CD4-positive, CD25-positive, alpha-beta regulatory T cell (primary cell): ENCODE measurements around the gene ZNF500. TPM values are rescaled to one million over a fixed set of nuclear protein-coding genes. Genes with fewer than 3 reads are reported as not detected.
A peak's percentile ranks its signal among the peaks of the same experiment; 100 is the strongest.

Source experiments
- ATAC-seq, 2 donors: fragments of 150-1000 bp; cut with Tn5 transposase; one replicate each; pipeline ENCODE4 v1.10.0; 2021; ENCODE audit warnings: low read depth in 2 of 2, moderate number of reproducible peaks in 2 of 2, moderate library complexity in 1 of 2
- DNase-seq, 3 donors: peaks; one replicate each; pipeline versions ENCODE4 v3.0.0 to v3.0.0-alpha.2; 2012 to 2022; ENCODE audit warnings: mixed read lengths in 1 of 3
- H3K27ac ChIP-seq: one replicate; pipeline ENCODE4 v1.7.0; 2013; ENCODE audit warnings: mild to moderate bottlenecking, low read length; ENCODE audit not compliant: insufficient read depth, poor library complexity, severe bottlenecking
- H3K27me3 ChIP-seq: one replicate; pipeline ENCODE4 v1.7.0; 2013; ENCODE audit warnings: low read length; ENCODE audit not compliant: control insufficient read depth, insufficient read depth
- H3K36me3 ChIP-seq: one replicate; pipeline ENCODE4 v1.7.0; 2013; ENCODE audit warnings: mild to moderate bottlenecking, low read length, moderate library complexity; ENCODE audit not compliant: control insufficient read depth, insufficient read depth
- H3K4me1 ChIP-seq: 2 replicates; pipeline ENCODE4 v1.7.0; 2013; ENCODE audit warnings: mild to moderate bottlenecking, low read length; ENCODE audit not compliant: insufficient read depth, control insufficient read depth, poor library complexity, severe bottlenecking
- H3K4me3 ChIP-seq: one replicate; pipeline ENCODE4 v1.7.0; 2013; ENCODE audit warnings: low read depth, mild to moderate bottlenecking, low read length, moderate library complexity
- H3K9me3 ChIP-seq, 2 experiments: 1 replicate in 1 of 2; 2 replicates in 1 of 2; pipeline ENCODE4 v1.7.0; 2013; ENCODE audit warnings: low read length in 2 of 2, mild to moderate bottlenecking in 1 of 2, moderate library complexity in 1 of 2; ENCODE audit not compliant: control insufficient read depth in 2 of 2
- H3K27ac Mint-ChIP-seq, 3 donors: one replicate each; pipeline ENCODE4 v1.8.0; 2020 to 2022; ENCODE audit warnings: mild to moderate bottlenecking in 3 of 3, mixed read lengths in 3 of 3, moderate library complexity in 2 of 3
- H3K27me3 Mint-ChIP-seq: one replicate; pipeline ENCODE4 v1.8.0; 2022; ENCODE audit warnings: mild to moderate bottlenecking, mixed read lengths
- H3K36me3 Mint-ChIP-seq: one replicate; pipeline ENCODE4 v1.8.0; 2020; ENCODE audit warnings: mixed read lengths
- H3K4me1 Mint-ChIP-seq, 4 donors: one replicate each; pipeline ENCODE4 v1.8.0; 2020 to 2022; ENCODE audit warnings: mixed read lengths in 4 of 4, mild to moderate bottlenecking in 1 of 4
- H3K4me3 Mint-ChIP-seq, 4 donors: one replicate each; pipeline ENCODE4 v1.8.0; 2020 to 2022; ENCODE audit warnings: mild to moderate bottlenecking in 4 of 4, mixed read lengths in 4 of 4, moderate library complexity in 3 of 4
- H3K9me3 Mint-ChIP-seq, 7 donors: one replicate each; pipeline ENCODE4 v1.8.0; 2020 to 2022; ENCODE audit warnings: mixed read lengths in 7 of 7, mild to moderate bottlenecking in 3 of 7, moderate library complexity in 2 of 7
- polyA plus RNA-seq, 4 donors: library from polyadenylated mRNA; unstranded; fragments of 300-500 nt; fragmentation: Illumina TruSeq; gene quantifications; one replicate each; pipeline ENCODE4 v1.2.3, GENCODE V29; 2021
- total RNA-seq: library from RNA; stranded (reverse); gene quantifications from one replicate; pipeline ENCODE4 v1.2.3, GENCODE V29; 2022

ZNF500 gene
- total and polyA plus RNA-seq, 5 donors from 2014 or later: 4.5 to 16.9 (median 12.3) TPM

DNA sequence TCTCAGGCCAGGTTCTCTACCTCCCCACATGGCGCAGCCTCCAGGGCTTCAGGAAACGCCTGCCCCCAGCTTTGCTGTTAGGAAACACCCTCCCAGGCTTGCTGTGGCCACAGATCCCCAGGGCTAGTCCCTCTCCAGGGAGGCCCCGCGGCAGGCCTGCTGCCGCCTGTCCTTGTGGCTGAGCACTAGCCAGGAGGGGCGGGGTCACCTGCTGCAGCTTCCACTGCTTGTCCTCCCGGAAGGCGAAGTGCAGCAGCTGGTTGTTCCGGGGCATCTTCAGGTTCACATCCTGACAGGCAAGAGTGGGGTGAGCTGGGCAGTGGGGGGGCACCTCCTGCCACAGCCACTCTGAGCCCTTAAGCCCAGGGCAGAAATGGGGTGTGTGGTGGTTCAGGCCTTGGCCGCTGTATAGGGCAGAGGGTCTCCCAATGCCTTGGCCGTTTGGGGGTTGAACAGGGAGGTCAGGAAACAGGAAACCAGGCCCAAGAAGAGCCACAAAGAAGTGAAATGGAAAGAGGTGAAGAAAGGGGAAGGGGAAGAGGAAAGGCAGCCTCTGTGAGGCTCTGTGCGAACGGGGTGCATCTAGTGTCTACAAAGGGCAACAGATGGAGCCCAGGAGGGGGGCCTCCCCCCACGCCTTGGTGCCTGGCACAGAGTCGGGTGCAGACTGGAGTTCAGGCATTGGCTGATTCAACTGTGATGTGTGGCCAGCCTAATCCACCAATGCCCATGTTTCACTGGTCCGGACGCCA is 33.5 kb upstream of the ZNF500 start:
- Histone ChIP-seq H3K4me3 (no peak overlapping the region), H3K9me3 (no peaks in the 10 kb centered on the region), H3K4me1 (peaks cover 21% of the 10 kb centered on the region), H3K36me3 (peaks cover 6% of the 10 kb centered on the region), H3K27ac (no peak overlapping the region), H3K27me3 (no peaks in the 10 kb centered on the region)
- Mint-ChIP-seq H3K4me1 (peaks cover 0 to 26% (median 6%) of the 10 kb centered on the region in 4 donors), H3K4me3 (peak overlapping the region in 3 of 4 donors; percentile 30 to 69 (median 69)), H3K36me3 (no peaks in the 10 kb centered on the region), H3K27me3 (no peaks in the 10 kb centered on the region), H3K9me3 (no peaks in the 10 kb centered on the region), H3K27ac (peak overlapping the region; percentile 79 to 86 (median 86))
- no peak for ATAC-seq
- DNase-seq: peak in 1 of 3 donors; percentile 14

DNA sequence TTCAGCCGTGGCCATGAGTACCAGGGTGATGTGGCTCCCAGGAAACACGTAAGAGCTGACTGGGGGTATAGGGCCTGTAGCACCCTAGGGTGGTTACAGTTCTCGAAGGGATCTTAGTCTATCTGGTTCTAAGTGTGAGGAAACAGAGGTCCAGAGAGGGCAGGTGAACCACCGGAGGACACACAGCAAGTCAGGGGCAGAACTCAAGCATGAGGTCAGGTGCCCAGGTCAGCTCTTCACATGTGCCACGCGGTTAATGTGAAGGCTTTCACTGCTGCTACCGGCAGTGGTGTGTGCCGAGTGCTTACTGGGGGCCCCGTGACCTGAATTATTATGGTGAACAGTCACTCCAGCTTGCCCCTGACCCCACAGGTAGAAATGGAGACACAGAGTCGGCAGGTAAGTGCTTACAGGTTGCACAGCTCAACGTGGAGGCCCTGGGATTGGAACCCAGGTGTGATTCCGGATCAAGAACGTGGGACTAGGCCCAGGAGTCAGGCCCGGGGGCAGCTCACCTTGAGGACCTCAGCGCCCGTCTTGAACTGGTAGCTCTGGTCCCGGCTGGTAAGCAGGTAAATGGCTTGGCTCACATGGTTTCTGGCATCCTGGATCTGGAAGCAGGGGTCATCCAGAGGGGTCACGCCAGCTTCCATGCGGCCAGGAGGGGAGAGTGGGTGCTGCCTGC is 32.4 kb upstream of the ZNF500 start:
- no peaks in the 10 kb centered on the region for H3K36me3 Mint-ChIP-seq
- no peaks in the 10 kb centered on the region for H3K9me3 ChIP-seq
- DNase-seq (no peak), ATAC-seq (no peak)
- no peaks in the 10 kb centered on the region for H3K27me3 Mint-ChIP-seq
- H3K27ac ChIP-seq: no peak overlapping the region
- peak overlapping the region in 1 of 3 donors; percentile 84 for H3K27ac Mint-ChIP-seq
- H3K4me3 ChIP-seq: no peak overlapping the region
- no peaks in the 10 kb centered on the region for H3K27me3 ChIP-seq
- H3K36me3 ChIP-seq: peaks cover 3% of the 10 kb centered on the region
- peaks cover 21% of the 10 kb centered on the region for H3K4me1 ChIP-seq
- peak overlapping the region in 3 of 4 donors; percentile 12 to 21 (median 15) for H3K4me3 Mint-ChIP-seq
- H3K4me1 Mint-ChIP-seq: peaks cover 0 to 26% (median 6%) of the 10 kb centered on the region in 4 donors
- no peaks in the 10 kb centered on the region for H3K9me3 Mint-ChIP-seq

DNA sequence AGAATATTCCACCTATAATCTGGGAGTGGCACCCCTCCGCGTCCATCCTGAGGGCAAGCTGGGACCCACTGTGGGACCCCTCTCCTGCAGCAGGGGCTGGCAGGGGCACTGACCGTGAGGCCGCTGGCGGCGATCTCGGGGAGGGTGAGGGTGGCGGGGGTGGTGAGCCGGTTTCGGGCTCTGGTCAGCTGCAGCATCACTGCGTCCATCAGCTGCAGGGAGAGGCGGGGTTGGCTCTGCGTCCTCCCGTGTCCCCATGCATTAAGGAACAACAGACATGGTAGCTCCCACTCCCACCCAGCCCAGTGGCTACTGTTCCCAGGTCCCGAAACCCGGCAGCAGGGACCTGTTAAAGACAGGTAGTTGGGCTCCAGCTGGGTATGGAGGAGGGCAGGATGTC is 31.5 kb upstream of the ZNF500 start:
- H3K9me3 Mint-ChIP-seq: no peaks in the 10 kb centered on the region
- H3K36me3 Mint-ChIP-seq: no peaks in the 10 kb centered on the region
- H3K27me3 ChIP-seq: no peaks in the 10 kb centered on the region
- no peaks in the 10 kb centered on the region for H3K36me3 ChIP-seq
- H3K4me1 ChIP-seq: peaks cover 21% of the 10 kb centered on the region
- H3K27ac ChIP-seq: no peak overlapping the region
- no peaks in the 10 kb centered on the region for H3K27me3 Mint-ChIP-seq
- H3K4me1 Mint-ChIP-seq: peaks cover 0 to 20% (median 5%) of the 10 kb centered on the region in 4 donors
- no peak overlapping the region for H3K4me3 ChIP-seq
- DNase-seq (no peak), ATAC-seq (no peak)
- H3K4me3 Mint-ChIP-seq: no peak overlapping the region
- no peak overlapping the region for H3K27ac Mint-ChIP-seq
- no peaks in the 10 kb centered on the region for H3K9me3 ChIP-seq

DNA sequence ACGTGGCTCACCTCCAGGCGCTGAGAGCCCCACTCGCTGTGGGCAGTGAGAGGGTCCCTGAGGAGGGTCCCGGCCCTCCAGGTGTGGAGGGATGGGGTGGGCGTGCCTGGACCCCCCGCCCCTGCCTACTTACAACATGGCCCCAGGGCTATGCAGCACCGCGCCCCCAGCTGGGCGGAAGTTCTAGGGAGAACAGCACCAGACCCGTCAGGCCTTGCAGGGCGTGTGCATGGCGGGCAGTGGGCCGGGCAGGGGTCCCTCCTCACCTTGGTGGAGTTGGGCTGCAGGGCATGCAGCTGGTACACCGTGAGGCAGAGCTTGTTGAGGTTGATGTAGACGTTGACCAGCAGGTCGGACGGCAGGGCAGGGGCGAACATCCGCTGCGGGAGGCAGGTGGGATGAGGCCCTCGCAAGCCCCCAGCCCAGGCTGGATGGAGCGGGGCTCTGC is 30.9 kb upstream of the ZNF500 start:
- no peak for ATAC-seq
- H3K9me3 Mint-ChIP-seq: no peaks in the 10 kb centered on the region
- Histone ChIP-seq H3K27me3 (no peaks in the 10 kb centered on the region), H3K9me3 (no peaks in the 10 kb centered on the region), H3K4me1 (peaks cover 15% of the 10 kb centered on the region), H3K36me3 (no peaks in the 10 kb centered on the region), H3K27ac (no peak overlapping the region), H3K4me3 (no peak overlapping the region)
- DNase-seq: no peak
- H3K27ac Mint-ChIP-seq: no peak overlapping the region
- H3K27me3 Mint-ChIP-seq: no peaks in the 10 kb centered on the region
- peaks cover 0 to 15% (median 2%) of the 10 kb centered on the region in 4 donors for H3K4me1 Mint-ChIP-seq
- no peak overlapping the region for H3K4me3 Mint-ChIP-seq
- H3K36me3 Mint-ChIP-seq: no peaks in the 10 kb centered on the region

DNA sequence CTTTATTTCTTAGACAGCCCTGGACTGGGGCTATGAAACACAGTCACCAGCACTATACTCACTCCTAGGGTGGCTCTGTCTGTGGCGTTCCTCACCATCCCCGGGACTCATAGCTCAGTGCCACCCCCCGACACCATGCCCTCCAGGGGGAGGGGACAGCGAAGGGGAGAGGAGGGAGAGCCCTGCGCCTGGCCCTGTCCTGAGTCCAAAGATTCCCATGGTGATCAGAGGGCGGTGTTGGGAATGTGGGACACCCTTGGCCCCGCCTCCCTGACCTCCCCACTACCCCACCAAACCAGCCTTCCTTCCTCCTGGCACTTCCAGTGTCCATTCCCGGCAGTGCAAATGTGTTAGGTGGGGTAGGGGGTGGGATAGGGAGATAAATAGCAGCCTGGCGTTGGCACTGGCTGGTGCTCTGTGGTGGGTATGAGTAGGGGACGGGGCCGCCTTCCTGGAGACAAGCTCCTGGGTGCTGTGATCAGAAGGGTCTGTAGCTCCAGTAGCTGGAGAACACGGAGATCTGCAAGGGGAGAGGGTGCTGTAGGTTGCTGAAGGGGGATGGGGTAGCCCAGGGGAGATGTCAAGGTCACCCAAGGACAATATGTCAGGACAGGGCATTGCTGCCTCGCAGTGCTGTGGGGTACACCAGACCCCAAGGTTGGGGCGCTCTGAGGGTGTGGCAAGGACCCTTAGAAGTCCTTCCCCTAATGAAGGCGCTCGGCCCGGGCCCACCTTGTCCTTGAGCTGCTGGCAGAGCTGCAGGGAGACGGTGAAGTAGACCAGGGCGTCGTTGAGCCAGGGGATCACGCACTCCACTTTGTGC is 30.2 kb upstream of the ZNF500 start:
- H3K4me3 ChIP-seq: no peak overlapping the region
- Mint-ChIP-seq H3K27ac (no peak overlapping the region), H3K36me3 (no peaks in the 10 kb centered on the region), H3K27me3 (no peaks in the 10 kb centered on the region), H3K9me3 (no peaks in the 10 kb centered on the region), H3K4me1 (peaks cover 0 to 14% (median 1%) of the 10 kb centered on the region in 4 donors), H3K4me3 (no peak overlapping the region)
- no peaks in the 10 kb centered on the region for H3K27me3 ChIP-seq
- H3K36me3 ChIP-seq: no peaks in the 10 kb centered on the region
- H3K27ac ChIP-seq: no peak overlapping the region
- ATAC-seq: no peak
- H3K4me1 ChIP-seq: peaks cover 12% of the 10 kb centered on the region
- H3K9me3 ChIP-seq: no peaks in the 10 kb centered on the region
- no peak for DNase-seq

DNA sequence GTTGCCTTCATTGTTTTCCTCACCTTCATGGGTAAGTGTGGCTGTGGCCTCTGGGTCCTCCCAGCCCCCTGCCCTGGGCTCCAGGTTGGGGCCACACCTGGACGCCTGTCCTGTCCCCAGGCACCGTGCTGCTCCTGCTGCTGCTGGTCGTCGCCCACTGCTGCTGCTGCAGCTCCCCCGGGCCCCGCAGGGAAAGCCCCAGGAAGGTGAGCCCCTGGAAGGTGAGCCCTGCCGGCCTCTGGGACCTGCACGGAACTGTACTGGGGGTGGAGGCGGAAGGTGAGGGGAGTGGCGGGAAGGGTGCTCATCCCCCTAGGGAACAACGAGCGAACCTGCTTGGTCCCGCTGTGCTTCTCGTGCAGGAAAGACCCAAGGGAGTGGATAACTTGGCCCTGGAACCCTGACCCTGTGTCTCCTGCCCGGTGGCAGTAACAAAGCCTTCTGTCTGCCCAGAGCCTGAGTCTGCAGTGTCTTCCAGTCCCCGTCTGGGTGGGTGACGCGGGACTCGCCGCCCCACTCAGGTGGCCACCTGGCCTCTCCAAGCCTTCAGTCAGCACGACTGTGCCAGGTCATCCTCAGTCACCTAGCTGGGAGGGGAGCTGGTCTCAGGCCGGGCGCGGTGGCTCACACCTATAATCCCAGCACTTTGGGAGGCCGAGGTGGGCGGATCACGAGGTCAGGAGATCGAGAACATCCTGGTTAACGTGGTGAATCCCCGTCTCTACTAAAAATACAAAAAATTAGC is 29.0 kb upstream of the ZNF500 start:
- ATAC-seq (no peak), DNase-seq (no peak)
- H3K36me3 ChIP-seq: no peaks in the 10 kb centered on the region
- no peak overlapping the region for H3K27ac ChIP-seq
- Mint-ChIP-seq H3K9me3 (no peaks in the 10 kb centered on the region), H3K36me3 (no peaks in the 10 kb centered on the region), H3K27ac (peak overlapping the region in 1 of 3 donors; percentile 20), H3K4me1 (peaks cover 0 to 7% (median 1%) of the 10 kb centered on the region in 4 donors), H3K27me3 (no peaks in the 10 kb centered on the region), H3K4me3 (no peak overlapping the region)
- H3K9me3 ChIP-seq: no peaks in the 10 kb centered on the region
- H3K27me3 ChIP-seq: no peaks in the 10 kb centered on the region
- peaks cover under 1% of the 10 kb centered on the region for H3K4me1 ChIP-seq
- no peak overlapping the region for H3K4me3 ChIP-seq

DNA sequence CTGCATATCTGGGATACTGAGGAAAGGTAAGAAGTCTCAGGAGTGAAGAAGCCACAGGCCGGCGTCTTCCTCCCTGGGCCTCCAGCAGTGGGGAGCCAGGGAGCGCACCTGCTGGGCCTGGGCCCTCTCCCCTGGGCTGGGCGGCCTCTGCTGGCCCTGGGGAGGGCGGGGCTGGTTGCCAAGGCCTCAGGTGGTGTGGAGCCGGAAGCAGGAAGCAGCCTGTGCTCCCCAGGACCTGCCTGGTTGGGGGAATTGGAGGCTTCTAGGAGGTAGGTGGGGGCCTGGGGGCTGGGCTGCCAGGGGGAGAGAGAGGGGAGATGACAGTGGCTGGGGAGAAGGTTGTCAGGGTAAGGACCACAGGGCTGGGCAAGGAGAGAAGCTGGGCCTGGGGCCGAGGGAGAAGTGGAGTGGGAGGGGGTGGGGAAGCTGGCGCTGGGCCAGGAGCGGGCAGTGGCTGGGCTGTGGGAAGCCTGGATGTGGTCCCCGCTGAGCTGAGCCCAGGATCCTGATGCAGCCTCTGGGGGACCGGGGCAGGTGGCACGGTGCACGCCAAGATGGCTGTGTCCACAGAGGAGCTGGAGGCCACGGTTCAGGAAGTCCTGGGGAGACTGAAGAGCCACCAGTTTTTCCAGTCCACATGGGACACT is 28.3 kb upstream of the ZNF500 start, which contains the start of gene SMIM22:
Gene SMIM22 (plus strand): TSS at position 189 of the 647 bp plus-strand sequence. CDS start 366 bp downstream, at position 555.
- no peaks in the 10 kb centered on the region for H3K9me3 ChIP-seq
- H3K4me3 ChIP-seq: no peak within 1 kb of the TSS
- no peaks in the 10 kb centered on the region for H3K36me3 Mint-ChIP-seq
- peak within 1 kb of the TSS in 1 of 3 donors; percentile 20 for H3K27ac Mint-ChIP-seq
- H3K27me3 Mint-ChIP-seq: no peaks in the 10 kb centered on the region
- ATAC-seq: no peak
- H3K9me3 Mint-ChIP-seq: no peaks in the 10 kb centered on the region
- no peaks in the 10 kb centered on the region for H3K4me1 ChIP-seq
- H3K27ac ChIP-seq: no peak within 1 kb of the TSS
- DNase-seq: no peak
- no peaks in the 10 kb centered on the region for H3K27me3 ChIP-seq
- H3K4me1 Mint-ChIP-seq: peaks cover 0 to 1% (median 0%) of the 10 kb centered on the region in 4 donors
- H3K4me3 Mint-ChIP-seq: no peak within 1 kb of the TSS
- H3K36me3 ChIP-seq: no peaks in the 10 kb centered on the region
